GM19468 (cell line): ENCODE measurements around the gene CYB5R3.
"Not testable (repeated sequence)": the region's sequence is repeated elsewhere in the genome, so short reads cannot be mapped to it uniquely, and the experiment has no call there.

Source experiments
- ATAC-seq: cut with Tn5 transposase; IDR thresholded peaks from one replicate; pipeline ENCODE4 v1.9.1; 2021; ENCODE audit warnings: mild to moderate bottlenecking, moderate library complexity, moderate number of reproducible peaks; ENCODE audit not compliant: unreplicated experiment; ENCODE audit errors: extremely low read depth

The CYB5R3 gene

GRCh38 chr22:42608823-42609361 lies 40.3 kb downstream of the CYB5R3 start:
- no peak for ATAC-seq

- no peak for ATAC-seq
These were observed 40.9 kb downstream of the CYB5R3 start for GRCh38 chr22:42608136-42608822.

- not testable (repeated sequence) for ATAC-seq
These were observed 41.6 kb downstream of the CYB5R3 start for GRCh38 chr22:42607641-42608040.

- no peak for ATAC-seq
These were observed 44.8 kb downstream of the CYB5R3 start for GRCh38 chr22:42604403-42604802.

- ATAC-seq: no peak
These were observed 45.8 kb downstream of the CYB5R3 start for GRCh38 chr22:42603427-42603826.

- no peak for ATAC-seq
These were observed 46.7 kb downstream of the CYB5R3 start for GRCh38 chr22:42602470-42602869.

GRCh38 chr22:42601879-42602465 lies 47.2 kb downstream of the CYB5R3 start:
- no peak for ATAC-seq

GRCh38 chr22:42596863-42597530 lies 52.2 kb downstream of the CYB5R3 start:
- no peak for ATAC-seq

- no peak for ATAC-seq
These were observed 52.9 kb downstream of the CYB5R3 start for GRCh38 chr22:42596336-42596735.

GRCh38 chr22:42595434-42595833 lies 53.8 kb downstream of the CYB5R3 start:
- no peak for ATAC-seq

GRCh38 chr22:42591987-42592386 lies 57.2 kb downstream of the CYB5R3 start:
- no peak for ATAC-seq

- no peak for ATAC-seq
These were observed 61.5 kb downstream of the CYB5R3 start for GRCh38 chr22:42587588-42588175.

GRCh38 chr22:42586381-42586780 lies 62.8 kb downstream of the CYB5R3 start:
- no peak for ATAC-seq

GRCh38 chr22:42585096-42585495 lies 64.1 kb downstream of the CYB5R3 start:
- ATAC-seq: no peak

- ATAC-seq: no peak
These were observed 64.7 kb downstream of the CYB5R3 start for GRCh38 chr22:42584364-42584940.

GRCh38 chr22:42582987-42583386 lies 66.2 kb downstream of the CYB5R3 start:
- ATAC-seq: no peak

GRCh38 chr22:42581762-42582716 lies 67.2 kb downstream of the CYB5R3 start:
- no peak for ATAC-seq

- ATAC-seq: not testable (repeated sequence)
These were observed 67.9 kb downstream of the CYB5R3 start for GRCh38 chr22:42581194-42581761.

- not testable (repeated sequence) for ATAC-seq
These were observed 69.2 kb downstream of the CYB5R3 start for GRCh38 chr22:42580040-42580439.
